ENCODE measurements around the gene PTPN6.

PTPN6 gene

GRCh38 chr12:6946033-6946919, 4.9 kb upstream of the PTPN6 start:
- Histone ChIP-seq H3K27me3 (replicated peaks in 2 of 5; ENCODE audit: control insufficient read depth in 4 of 5, insufficient read depth in 5 of 5, low read length in 4 of 5) (no peaks in the 10 kb centered on the region), H3K9me3 (ENCODE audit: control extremely low read depth in 1 of 5, control insufficient read depth in 4 of 5, insufficient read depth in 2 of 5, low read depth in 1 of 5, low read length in 4 of 5) (no peaks in the 10 kb centered on the region), H3K36me3 (ENCODE audit: control insufficient read depth in 4 of 4, insufficient read depth in 4 of 4, low read length in 3 of 4) (peaks cover 0 to 6% (median 3%) of the 10 kb centered on the region in 4 experiments), H3K4me3 (ENCODE audit: control insufficient read depth in 1 of 7, extremely low read depth in 1 of 7, insufficient read depth in 4 of 7, low read depth in 2 of 7, low read length in 6 of 7) (peak overlapping the region; percentile 2 to 74 (median 49)), H3K27ac (ENCODE audit: insufficient read depth in 1 of 2, low read depth in 1 of 2, low read length in 2 of 2, poor library complexity in 1 of 2, severe bottlenecking in 2 of 2) (peak overlapping the region in 1 of 2 experiments; percentile 39), H3K4me1 (ENCODE audit: control extremely low read depth in 1 of 4, control insufficient read depth in 4 of 4, insufficient read depth in 4 of 4, low read length in 3 of 4) (peaks cover 11 to 66% (median 61%) of the 10 kb centered on the region in 4 experiments)
- CTCF ChIA-PET = interaction anchor here (0.8 to 16.4 kb wide), 14 partner anchors 8 to 199 kb away, joined by 3 to 441 read pairs (median 4); partner anchors contain the start of genes C1RL and SPSB2
- POLR2A ChIA-PET = interaction anchor here (0.9 to 4.0 kb wide), 4 partner anchors 9 to 19 kb away, joined by 4 to 42 read pairs (median 5); no protein-coding TSS in a partner anchor
- 9% methylated on average over 14 of the region's 32 CpGs for WGBS (ENCODE audit: insufficient coverage)
- DNase-seq = peak in 2 of 3 donors; percentile 62 to 69

- H3K27me3 ChIP-seq (replicated peaks in 2 of 5; ENCODE audit: control insufficient read depth in 4 of 5, insufficient read depth in 5 of 5, low read length in 4 of 5) = no peaks in the 10 kb centered on the region
- H3K9me3 ChIP-seq (ENCODE audit: control extremely low read depth in 1 of 5, control insufficient read depth in 4 of 5, insufficient read depth in 2 of 5, low read depth in 1 of 5, low read length in 4 of 5) = no peaks in the 10 kb centered on the region
- ChIA-PET CTCF (interaction anchor here (0.8 to 16.4 kb wide), 12 partner anchors 9 to 165 kb away, joined by 3 to 441 read pairs (median 4); partner anchors contain the start of genes C1RL and SPSB2), POLR2A (interaction anchor here (1.4 to 1.6 kb wide), 2 partner anchors 9 to 15 kb away, joined by 4 to 6 read pairs; no protein-coding TSS in a partner anchor)
- no peak for DNase-seq
- WGBS (ENCODE audit: insufficient coverage) = 68% methylated on average over 8 of the region's 8 CpGs
- H3K27ac ChIP-seq (ENCODE audit: insufficient read depth in 1 of 2, low read depth in 1 of 2, low read length in 2 of 2, poor library complexity in 1 of 2, severe bottlenecking in 2 of 2) = peak overlapping the region in 1 of 2 experiments; percentile 39
- H3K4me1 ChIP-seq (ENCODE audit: control extremely low read depth in 1 of 4, control insufficient read depth in 4 of 4, insufficient read depth in 4 of 4, low read length in 3 of 4) = peaks cover 11 to 70% (median 63%) of the 10 kb centered on the region in 4 experiments
- H3K36me3 ChIP-seq (ENCODE audit: control insufficient read depth in 4 of 4, insufficient read depth in 4 of 4, low read length in 3 of 4) = no peaks in the 10 kb centered on the region
- H3K4me3 ChIP-seq (ENCODE audit: control insufficient read depth in 1 of 7, extremely low read depth in 1 of 7, insufficient read depth in 4 of 7, low read depth in 2 of 7, low read length in 6 of 7) = peak overlapping the region; percentile 2 to 74 (median 49)
Measured at GRCh38 chr12:6946920-6947374, 4.2 kb upstream of the PTPN6 start.

GRCh38 chr12:6947615-6948014, 3.5 kb upstream of the PTPN6 start:
- ChIA-PET POLR2A (interaction anchor here (1.6 kb wide), 1 partner anchor 10 kb away, joined by 6 read pairs; no protein-coding TSS in a partner anchor), CTCF (interaction anchor here (0.8 to 16.4 kb wide), 9 partner anchors 10 to 165 kb away, joined by 3 to 441 read pairs (median 5); partner anchors contain the start of genes C1RL and SPSB2)
- no peak for DNase-seq
- WGBS (ENCODE audit: insufficient coverage) = 97% methylated on average over 7 of the region's 8 CpGs
- Histone ChIP-seq H3K36me3 (ENCODE audit: control insufficient read depth in 4 of 4, insufficient read depth in 4 of 4, low read length in 3 of 4) (peaks cover 0 to 2% (median under 1%) of the 10 kb centered on the region in 4 experiments), H3K9me3 (ENCODE audit: control extremely low read depth in 1 of 5, control insufficient read depth in 4 of 5, insufficient read depth in 2 of 5, low read depth in 1 of 5, low read length in 4 of 5) (no peaks in the 10 kb centered on the region), H3K4me3 (ENCODE audit: control insufficient read depth in 1 of 7, extremely low read depth in 1 of 7, insufficient read depth in 4 of 7, low read depth in 2 of 7, low read length in 6 of 7) (no peak overlapping the region), H3K4me1 (ENCODE audit: control extremely low read depth in 1 of 4, control insufficient read depth in 4 of 4, insufficient read depth in 4 of 4, low read length in 3 of 4) (peaks cover 11 to 74% (median 68%) of the 10 kb centered on the region in 4 experiments), H3K27ac (ENCODE audit: insufficient read depth in 1 of 2, low read depth in 1 of 2, low read length in 2 of 2, poor library complexity in 1 of 2, severe bottlenecking in 2 of 2) (no peak overlapping the region), H3K27me3 (replicated peaks in 2 of 5; ENCODE audit: control insufficient read depth in 4 of 5, insufficient read depth in 5 of 5, low read length in 4 of 5) (no peaks in the 10 kb centered on the region)

- POLR2A ChIA-PET = interaction anchor here (0.9 kb wide), 1 partner anchor 10 kb away, joined by 6 read pairs; no protein-coding TSS in a partner anchor
- 99% methylated on average over 6 of the region's 15 CpGs for WGBS (ENCODE audit: insufficient coverage)
- H3K4me3 ChIP-seq (ENCODE audit: control insufficient read depth in 1 of 7, extremely low read depth in 1 of 7, insufficient read depth in 4 of 7, low read depth in 2 of 7, low read length in 6 of 7) = no peak overlapping the region
- H3K36me3 ChIP-seq (ENCODE audit: control insufficient read depth in 4 of 4, insufficient read depth in 4 of 4, low read length in 3 of 4) = peaks cover 0 to 8% (median 1%) of the 10 kb centered on the region in 4 experiments
- no peaks in the 10 kb centered on the region for H3K9me3 ChIP-seq (ENCODE audit: control extremely low read depth in 1 of 5, control insufficient read depth in 4 of 5, insufficient read depth in 2 of 5, low read depth in 1 of 5, low read length in 4 of 5)
- no peaks in the 10 kb centered on the region for H3K27me3 ChIP-seq (replicated peaks in 2 of 5; ENCODE audit: control insufficient read depth in 4 of 5, insufficient read depth in 5 of 5, low read length in 4 of 5)
- no peak overlapping the region for H3K27ac ChIP-seq (ENCODE audit: insufficient read depth in 1 of 2, low read depth in 1 of 2, low read length in 2 of 2, poor library complexity in 1 of 2, severe bottlenecking in 2 of 2)
- CTCF ChIA-PET = interaction anchor here (0.6 to 16.4 kb wide), 12 partner anchors 9 to 162 kb away, joined by 3 to 441 read pairs (median 4); no protein-coding TSS in a partner anchor
- DNase-seq = peak in 1 of 3 donors; percentile 42
- H3K4me1 ChIP-seq (ENCODE audit: control extremely low read depth in 1 of 4, control insufficient read depth in 4 of 4, insufficient read depth in 4 of 4, low read length in 3 of 4) = peaks cover 13 to 74% (median 71%) of the 10 kb centered on the region in 4 experiments
Measured at GRCh38 chr12:6948873-6949594, 2.1 kb upstream of the PTPN6 start.

- Histone ChIP-seq H3K27ac (ENCODE audit: insufficient read depth in 1 of 2, low read depth in 1 of 2, low read length in 2 of 2, poor library complexity in 1 of 2, severe bottlenecking in 2 of 2) (peak overlapping the region in 1 of 2 experiments; percentile 84), H3K4me1 (ENCODE audit: control extremely low read depth in 1 of 4, control insufficient read depth in 4 of 4, insufficient read depth in 4 of 4, low read length in 3 of 4) (peaks cover 17 to 75% (median 73%) of the 10 kb centered on the region in 4 experiments), H3K27me3 (replicated peaks in 2 of 5; ENCODE audit: control insufficient read depth in 4 of 5, insufficient read depth in 5 of 5, low read length in 4 of 5) (no peaks in the 10 kb centered on the region), H3K9me3 (ENCODE audit: control extremely low read depth in 1 of 5, control insufficient read depth in 4 of 5, insufficient read depth in 2 of 5, low read depth in 1 of 5, low read length in 4 of 5) (no peaks in the 10 kb centered on the region), H3K36me3 (ENCODE audit: control insufficient read depth in 4 of 4, insufficient read depth in 4 of 4, low read length in 3 of 4) (peaks cover 0 to 16% (median 9%) of the 10 kb centered on the region in 4 experiments), H3K4me3 (ENCODE audit: control insufficient read depth in 1 of 7, extremely low read depth in 1 of 7, insufficient read depth in 4 of 7, low read depth in 2 of 7, low read length in 6 of 7) (peak overlapping the region in 4 of 7 experiments; percentile 86 to 96 (median 94))
- WGBS (ENCODE audit: insufficient coverage) = 25% methylated on average over 1 of the region's 1 CpG
- ChIA-PET CTCF (interaction anchor here (0.7 to 16.4 kb wide), 10 partner anchors 10 to 162 kb away, joined by 3 to 441 read pairs (median 4); no protein-coding TSS in a partner anchor), POLR2A (no interaction called here)
- DNase-seq = peak in 2 of 3 donors; percentile 68 to 71
Measured at GRCh38 chr12:6950401-6950801, 755 bp upstream of the PTPN6 start.

GRCh38 chr12:6951551-6952120, 480 bp downstream of the PTPN6 start:
- peak overlapping the region; percentile 58 to 84 for H3K27ac ChIP-seq (ENCODE audit: insufficient read depth in 1 of 2, low read depth in 1 of 2, low read length in 2 of 2, poor library complexity in 1 of 2, severe bottlenecking in 2 of 2)
- WGBS (ENCODE audit: insufficient coverage) = 0% methylated on average over 12 of the region's 20 CpGs

More at GRCh38 chr12:6951551-6952120, 480 bp downstream of the PTPN6 start:
- POLR2A ChIA-PET = interaction anchor here (1.3 to 2.8 kb wide), 2 partner anchors 8 to 10 kb away, joined by 10 to 17 read pairs; partner anchors contain the start of genes C12orf57 and RNU7-1
- peak overlapping the region; percentile 75 to 96 (median 87) for H3K4me3 ChIP-seq (ENCODE audit: control insufficient read depth in 1 of 7, extremely low read depth in 1 of 7, insufficient read depth in 4 of 7, low read depth in 2 of 7, low read length in 6 of 7)
- CTCF ChIA-PET = interaction anchor here (0.6 to 16.4 kb wide), 7 partner anchors 9 to 161 kb away, joined by 3 to 441 read pairs (median 4); no protein-coding TSS in a partner anchor
- peaks cover 2 to 28% (median 20%) of the 10 kb centered on the region in 4 experiments for H3K36me3 ChIP-seq (ENCODE audit: control insufficient read depth in 4 of 4, insufficient read depth in 4 of 4, low read length in 3 of 4)
- peaks cover 17 to 75% (median 73%) of the 10 kb centered on the region in 4 experiments for H3K4me1 ChIP-seq (ENCODE audit: control extremely low read depth in 1 of 4, control insufficient read depth in 4 of 4, insufficient read depth in 4 of 4, low read length in 3 of 4)
- DNase-seq = peak in 1 of 3 donors; percentile 37
- no peaks in the 10 kb centered on the region for H3K27me3 ChIP-seq (replicated peaks in 2 of 5; ENCODE audit: control insufficient read depth in 4 of 5, insufficient read depth in 5 of 5, low read length in 4 of 5)
- no peaks in the 10 kb centered on the region for H3K9me3 ChIP-seq (ENCODE audit: control extremely low read depth in 1 of 5, control insufficient read depth in 4 of 5, insufficient read depth in 2 of 5, low read depth in 1 of 5, low read length in 4 of 5)

All from common myeloid progenitor, CD34-positive (primary cell).